DND-41 (cell line): ENCODE data around the gene COA8.

ENCODE experiments used
- EZH2 ChIP-seq: IDR thresholded peaks from 3 replicates; pipeline ENCODE4 v1.6.1; 2012; ENCODE audit warnings: borderline replicate concordance, low read depth, mild to moderate bottlenecking, moderate library complexity, low read length, inconsistent platforms; ENCODE audit not compliant: severe bottlenecking
- TF ChIP-seq, protein P1 (sequence below): IDR thresholded peaks from 2 replicates; pipeline ENCODE4 v1.5.1; 2012; ENCODE audit warnings: borderline replicate concordance, low read length, moderate library complexity, mild to moderate bottlenecking; ENCODE audit not compliant: poor library complexity, severe bottlenecking; ENCODE audit errors: extremely low read depth

DNA sequence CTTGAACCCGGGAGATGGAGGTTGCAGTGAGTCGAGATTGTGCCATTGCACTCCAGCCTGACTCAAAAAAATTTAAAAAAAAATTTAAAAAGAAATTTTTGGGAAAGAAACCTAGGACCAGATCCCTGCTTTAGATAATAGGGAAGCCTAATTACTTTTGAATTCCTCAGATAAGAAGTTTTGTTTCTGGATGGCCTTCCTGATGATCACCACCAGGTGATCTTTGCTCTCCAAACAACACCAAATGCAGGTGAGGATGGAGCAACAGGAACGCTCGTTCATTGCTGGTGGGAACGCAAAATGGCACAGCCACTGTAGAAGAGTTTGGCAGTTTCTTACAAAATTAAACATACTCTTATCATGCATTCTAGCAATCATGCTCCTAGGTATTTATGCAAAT is 37.7 kb downstream of the COA8 start:
- TF ChIP-seq, protein P1, sequence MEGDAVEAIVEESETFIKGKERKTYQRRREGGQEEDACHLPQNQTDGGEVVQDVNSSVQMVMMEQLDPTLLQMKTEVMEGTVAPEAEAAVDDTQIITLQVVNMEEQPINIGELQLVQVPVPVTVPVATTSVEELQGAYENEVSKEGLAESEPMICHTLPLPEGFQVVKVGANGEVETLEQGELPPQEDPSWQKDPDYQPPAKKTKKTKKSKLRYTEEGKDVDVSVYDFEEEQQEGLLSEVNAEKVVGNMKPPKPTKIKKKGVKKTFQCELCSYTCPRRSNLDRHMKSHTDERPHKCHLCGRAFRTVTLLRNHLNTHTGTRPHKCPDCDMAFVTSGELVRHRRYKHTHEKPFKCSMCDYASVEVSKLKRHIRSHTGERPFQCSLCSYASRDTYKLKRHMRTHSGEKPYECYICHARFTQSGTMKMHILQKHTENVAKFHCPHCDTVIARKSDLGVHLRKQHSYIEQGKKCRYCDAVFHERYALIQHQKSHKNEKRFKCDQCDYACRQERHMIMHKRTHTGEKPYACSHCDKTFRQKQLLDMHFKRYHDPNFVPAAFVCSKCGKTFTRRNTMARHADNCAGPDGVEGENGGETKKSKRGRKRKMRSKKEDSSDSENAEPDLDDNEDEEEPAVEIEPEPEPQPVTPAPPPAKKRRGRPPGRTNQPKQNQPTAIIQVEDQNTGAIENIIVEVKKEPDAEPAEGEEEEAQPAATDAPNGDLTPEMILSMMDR, result no peak
- TF ChIP-seq EZH2, result no peak
